HG03571 (cell line): Measurements from ENCODE around the gene RGL2.
A peak's percentile ranks its signal among the peaks of the same experiment; 100 is the strongest.
"Not testable (repeated sequence)": the region's sequence is repeated elsewhere in the genome, so short reads cannot be mapped to it uniquely, and the experiment has no call there.

Experiments used
- ATAC-seq: cut with Tn5 transposase; IDR thresholded peaks from one replicate; pipeline ENCODE4 v1.9.1; 2021; ENCODE audit not compliant: unreplicated experiment

RGL2 gene

DNA sequence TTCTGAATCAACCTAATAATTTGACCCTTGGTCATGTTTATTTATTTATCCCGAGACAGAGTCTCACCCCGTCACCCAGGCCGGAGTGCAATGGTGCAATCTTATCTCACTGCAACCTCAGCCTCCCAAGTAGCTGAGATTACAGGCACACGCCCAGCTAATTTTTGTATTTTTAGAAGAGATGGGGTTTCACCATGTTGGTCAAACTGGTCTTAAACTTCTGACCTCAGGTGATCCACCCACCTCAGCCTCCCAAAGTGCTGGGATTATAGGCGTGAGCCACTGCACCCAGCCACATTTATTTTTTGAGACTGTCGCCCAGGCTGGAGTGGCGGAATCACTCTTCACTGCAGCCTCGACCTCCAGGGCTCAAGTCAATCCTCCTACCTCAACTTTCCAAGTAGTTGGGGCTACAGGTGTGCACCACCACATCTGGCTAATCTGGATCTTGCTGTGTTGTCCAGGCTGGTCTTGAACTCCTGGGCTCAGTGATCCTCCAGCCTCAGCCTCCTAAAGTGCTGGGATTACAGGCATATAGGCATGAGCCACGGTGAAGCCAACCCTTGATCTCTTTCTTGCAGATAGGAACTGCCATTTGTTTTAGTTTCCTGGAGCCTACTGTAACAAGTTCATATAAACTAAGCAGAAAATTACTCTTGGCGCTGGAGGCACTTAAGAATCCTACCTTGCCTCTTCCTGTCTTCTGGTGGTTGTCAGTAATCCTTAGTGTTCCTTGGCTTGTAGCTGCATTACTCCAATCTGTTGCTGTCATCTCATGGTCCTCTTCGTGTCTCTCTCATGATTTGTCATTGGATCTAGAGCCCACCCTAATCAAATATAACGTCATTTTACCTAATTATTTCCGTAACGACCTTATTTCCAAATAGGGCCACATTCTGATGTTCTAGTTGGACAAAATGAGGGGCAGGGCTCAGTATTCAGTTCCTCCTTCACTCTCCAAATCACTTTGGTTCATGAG is 24.5 kb downstream of the RGL2 start:
- no peak for ATAC-seq

- no peak for ATAC-seq
These were observed 25.4 kb downstream of the RGL2 start for GRCh38 chr6:33273129-33273923.

- ATAC-seq = peak; percentile 6
These were observed 26.2 kb downstream of the RGL2 start for GRCh38 chr6:33272275-33273128.

DNA sequence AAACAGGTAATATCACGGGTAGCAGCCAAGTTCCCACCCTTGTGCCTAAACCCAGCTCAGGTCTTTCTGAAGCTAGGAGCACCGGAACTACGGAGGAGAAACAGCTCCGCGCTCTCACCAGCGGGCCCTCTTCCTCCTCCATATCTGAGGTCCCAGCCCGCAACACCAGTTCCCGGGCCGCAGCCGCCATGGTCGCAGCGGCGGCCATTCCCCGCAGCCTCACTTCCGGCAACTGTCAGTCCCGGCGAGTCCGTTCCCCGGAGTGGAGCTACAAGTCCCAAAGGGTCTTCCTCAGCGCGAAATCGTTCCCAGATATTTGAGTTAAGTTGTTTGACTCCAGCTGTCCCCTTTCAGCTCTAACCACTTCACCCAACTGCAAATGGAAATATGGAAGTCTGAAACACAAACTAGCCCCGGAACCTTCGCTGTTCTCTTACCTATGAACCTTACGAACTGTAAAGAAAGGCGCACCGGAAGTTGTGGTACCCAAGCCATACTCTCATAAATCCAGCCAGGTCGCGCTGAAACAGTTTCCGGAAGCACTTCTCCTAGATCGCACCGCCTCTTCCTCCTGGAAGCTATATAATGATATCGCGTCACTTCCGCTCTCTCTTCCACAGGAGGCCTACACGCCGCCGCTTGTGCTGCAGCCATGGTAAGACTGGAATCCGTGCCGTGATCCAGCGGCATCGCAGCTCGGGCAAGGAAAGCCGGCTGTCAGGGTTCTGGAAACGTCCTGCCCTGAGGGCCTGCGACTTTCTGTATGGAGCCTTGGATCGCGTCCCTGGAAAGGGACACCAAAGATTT is 27.1 kb downstream of the RGL2 start, which contains the start of the genes RPS18 and VPS52:
Gene RPS18, plus strand, starts transcription at position 608 of the 807 bp plus-strand sequence. Its CDS starts 45 bp downstream, at position 653.
Gene VPS52, minus strand, starts transcription at position 409 of the 807 bp plus-strand sequence. Its CDS starts 201 bp downstream, at position 208.
- ATAC-seq = peak; percentile 68

DNA sequence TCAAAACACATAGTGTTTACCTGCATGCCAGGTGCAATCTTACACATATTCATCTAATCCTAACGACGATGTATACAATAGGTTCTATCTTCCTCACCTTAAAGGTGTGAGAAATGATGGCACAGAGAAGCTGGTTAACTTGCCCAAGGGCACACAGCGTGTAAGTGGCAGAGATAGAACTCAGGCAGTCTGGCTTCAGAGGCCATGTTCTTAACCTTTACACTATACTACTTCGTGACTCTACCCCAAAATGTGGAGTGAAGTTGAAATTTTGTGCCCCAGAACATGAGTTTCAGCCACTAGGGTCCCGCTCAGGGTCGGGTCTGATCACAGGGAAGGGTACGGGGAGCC is 27.6 kb downstream of the RGL2 start:
- no peak for ATAC-seq

GRCh38 chr6:33264015-33264414 is 34.7 kb downstream of the RGL2 start:
- ATAC-seq = no peak

DNA sequence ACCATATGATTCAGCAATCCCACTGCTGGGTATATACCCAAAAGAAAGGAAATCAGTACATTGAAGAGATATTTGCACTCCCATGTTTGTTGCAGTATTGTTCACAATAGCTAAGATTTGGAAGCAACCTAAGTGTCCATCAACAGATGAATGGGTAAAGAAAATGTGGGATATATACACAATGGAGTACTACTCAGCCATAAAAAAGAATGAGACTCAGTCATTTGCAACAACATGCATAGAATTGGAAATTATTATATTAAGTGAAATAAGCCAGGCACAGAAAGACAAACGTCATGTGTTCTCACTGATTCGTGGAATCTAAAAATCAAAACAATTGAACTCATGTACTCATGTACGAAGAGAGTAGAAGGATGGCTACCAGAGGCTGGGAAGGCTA is 36.3 kb downstream of the RGL2 start:
- ATAC-seq = not testable (repeated sequence)

- ATAC-seq = no peak
These were observed 39.7 kb downstream of the RGL2 start for GRCh38 chr6:33259032-33259431.

DNA sequence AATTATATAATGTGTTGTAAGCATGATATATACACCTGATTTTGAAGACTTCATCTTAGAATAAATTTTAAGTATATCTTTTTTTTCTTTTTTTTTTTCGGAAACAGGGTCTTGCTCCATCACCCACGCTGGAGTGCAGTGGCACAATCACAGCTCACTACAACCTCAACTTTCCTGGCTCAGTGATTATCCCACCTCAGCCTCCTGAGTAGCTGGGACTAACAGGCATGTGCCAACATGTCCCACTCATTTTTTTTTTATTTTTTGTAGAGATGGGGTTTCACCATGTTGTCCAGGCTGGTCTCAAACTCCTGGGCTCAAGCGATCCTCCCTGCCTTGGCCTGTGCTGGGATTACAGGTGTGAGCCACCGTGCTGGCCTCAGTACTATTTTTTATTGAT is 44.2 kb downstream of the RGL2 start:
- ATAC-seq = no peak

DNA sequence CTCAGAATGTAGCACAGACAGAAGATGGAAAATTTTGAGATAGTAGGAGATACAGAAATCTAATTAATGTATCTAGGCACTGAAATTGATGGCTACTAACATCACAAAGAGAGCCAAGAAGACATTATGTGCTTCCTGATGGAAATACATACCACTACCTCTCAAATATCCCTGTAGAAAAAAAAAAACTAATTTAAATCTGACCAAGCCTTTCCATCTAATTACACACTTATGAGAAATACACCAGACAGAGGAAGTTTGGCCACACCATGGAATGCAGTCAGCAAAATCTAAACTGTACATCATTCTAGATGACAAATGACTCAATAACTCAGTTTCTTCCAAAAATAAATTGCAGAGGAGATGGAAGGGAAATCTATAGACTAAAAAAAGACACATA is 46.0 kb downstream of the RGL2 start:
- no peak for ATAC-seq

DNA sequence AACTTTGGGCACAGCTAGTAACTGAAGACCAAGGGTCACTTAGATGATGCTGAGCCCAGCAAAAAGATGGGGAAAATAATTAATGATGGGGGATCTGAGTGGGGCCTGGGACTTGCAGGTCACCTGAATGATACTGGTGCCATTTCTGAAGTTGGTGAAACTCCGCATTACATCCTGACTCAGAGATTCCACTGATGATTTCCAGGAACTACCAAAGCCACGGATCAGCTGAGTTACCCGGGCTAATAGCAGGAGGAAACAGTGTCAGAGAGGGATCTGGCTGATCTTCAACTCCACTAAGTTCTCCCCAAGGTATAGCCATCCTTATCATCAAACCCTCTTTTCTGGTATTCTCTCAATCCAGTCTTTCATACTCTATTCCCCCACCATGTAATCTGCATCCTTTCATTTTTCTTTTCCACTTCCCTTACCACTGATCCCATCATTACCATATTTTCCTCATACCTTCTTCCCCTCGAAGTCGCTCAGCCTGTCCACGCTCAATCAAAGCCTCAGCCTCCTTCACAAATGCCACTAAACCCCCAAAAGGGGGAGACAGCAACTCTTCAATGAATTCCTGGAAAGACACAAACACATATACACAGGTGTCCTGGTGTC is 47.2 kb downstream of the RGL2 start:
- no peak for ATAC-seq

DNA sequence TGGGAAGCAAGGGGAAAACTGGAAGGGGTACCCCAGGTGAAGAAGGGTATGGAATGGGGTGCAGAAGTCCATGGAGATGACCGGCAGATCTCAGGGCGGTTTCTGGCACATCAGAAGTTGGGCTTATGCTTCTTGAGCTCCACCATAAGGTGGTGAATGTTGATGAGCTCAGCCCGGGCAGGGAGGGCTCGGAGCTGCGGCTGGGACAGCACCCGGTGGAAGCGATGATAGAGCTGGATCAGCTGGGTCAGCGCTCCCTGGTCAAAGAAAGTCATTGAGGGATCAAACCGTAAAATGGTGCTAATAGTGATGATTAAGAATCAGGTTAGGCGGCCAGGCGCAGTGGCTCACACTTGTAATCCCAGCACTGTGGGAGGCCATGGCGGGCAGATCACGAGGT is 48.0 kb downstream of the RGL2 start:
- no peak for ATAC-seq

DNA sequence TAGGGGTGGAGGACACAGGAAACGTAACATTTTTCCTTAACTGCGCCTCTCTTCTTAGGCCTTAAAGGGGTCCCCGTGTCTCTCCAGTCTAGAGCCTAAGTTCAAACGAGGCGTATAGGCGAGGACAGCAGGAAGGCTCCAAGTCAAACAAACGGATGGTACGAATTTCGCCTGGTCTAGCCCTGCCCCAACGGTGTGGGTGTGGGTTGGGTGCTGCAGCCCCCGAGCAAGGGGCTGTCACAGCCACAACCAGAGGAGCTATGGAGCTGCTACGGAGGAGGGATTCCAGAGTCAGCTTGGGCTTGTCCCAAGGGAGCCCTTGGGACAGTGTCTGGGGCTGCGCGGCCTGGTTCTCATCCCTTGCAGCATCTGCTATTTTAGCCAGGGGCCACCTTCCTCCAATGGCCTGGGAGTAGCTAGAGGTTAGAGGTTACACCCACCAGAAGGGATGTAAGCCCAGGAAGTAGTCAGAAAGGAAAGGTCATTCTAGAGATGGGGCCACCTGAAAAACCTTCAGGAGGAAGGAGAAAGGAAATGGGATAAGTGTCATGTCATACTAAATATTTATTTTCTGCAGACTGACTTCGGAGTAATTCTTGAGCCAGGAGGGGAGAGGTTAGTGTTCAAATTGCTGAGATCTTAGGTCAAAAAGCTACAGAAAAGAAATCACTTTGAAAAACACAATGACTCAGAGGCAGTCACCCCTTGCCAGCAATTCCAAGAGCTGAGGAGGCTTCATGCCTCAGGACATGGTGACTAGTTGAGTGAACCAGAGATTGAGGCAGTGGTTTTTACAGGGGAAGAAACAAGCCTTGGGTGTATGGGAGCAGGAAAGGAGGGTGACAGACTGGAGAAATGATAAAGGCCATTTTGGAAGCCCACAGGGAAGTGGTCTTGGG is 48.8 kb downstream of the RGL2 start:
- ATAC-seq = no peak

- peak; percentile 84 for ATAC-seq
These were observed 49.6 kb downstream of the RGL2 start for GRCh38 chr6:33248932-33249731.

DNA sequence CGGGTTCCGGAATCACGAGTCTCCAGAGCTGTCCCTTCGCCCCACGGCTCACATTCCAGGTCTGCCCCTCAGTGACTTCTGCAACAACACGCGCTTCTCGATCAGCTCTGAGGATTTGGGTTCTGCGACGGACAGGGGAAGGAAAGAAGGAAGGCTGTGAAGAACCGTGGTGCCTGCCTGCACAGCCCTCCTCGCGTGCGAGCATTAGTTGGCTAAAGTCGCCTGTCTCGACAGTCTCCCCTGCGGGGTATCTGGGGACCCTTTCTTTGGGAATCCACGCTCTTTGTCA is 50.2 kb downstream of the RGL2 start:
- no peak for ATAC-seq

DNA sequence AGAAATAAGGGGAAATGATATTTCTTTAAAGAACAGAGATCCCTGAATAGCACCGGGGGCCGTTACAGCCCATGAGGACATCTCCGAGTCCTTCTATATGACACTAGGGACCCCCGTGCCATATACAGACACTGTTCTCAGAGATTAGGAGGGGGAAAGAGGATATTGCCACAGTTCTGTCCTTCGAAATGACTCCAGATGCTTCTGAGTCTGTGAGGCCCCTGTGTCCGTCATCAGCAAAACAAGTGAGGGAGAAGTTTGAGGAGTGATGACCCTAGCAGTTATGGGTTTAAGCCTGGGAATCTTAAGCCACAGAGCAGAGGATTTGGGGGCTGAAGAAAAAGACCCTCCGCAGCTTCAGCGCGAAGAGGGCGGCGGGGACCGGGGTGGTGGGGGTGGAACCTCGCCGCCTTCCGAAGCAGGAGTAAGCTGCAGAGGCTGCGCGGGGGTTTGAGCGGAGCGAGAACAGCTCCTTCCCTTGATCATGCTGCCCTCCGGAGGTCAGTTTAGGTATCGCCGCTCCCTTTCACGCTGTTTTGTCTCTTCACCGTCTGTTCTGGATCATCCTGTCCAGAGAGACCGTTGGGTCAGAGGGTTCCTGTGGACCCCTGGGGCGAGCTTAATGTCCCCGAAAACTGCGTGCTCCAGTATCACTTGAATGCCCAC is 50.6 kb downstream of the RGL2 start:
- peak; percentile 46 for ATAC-seq

DNA sequence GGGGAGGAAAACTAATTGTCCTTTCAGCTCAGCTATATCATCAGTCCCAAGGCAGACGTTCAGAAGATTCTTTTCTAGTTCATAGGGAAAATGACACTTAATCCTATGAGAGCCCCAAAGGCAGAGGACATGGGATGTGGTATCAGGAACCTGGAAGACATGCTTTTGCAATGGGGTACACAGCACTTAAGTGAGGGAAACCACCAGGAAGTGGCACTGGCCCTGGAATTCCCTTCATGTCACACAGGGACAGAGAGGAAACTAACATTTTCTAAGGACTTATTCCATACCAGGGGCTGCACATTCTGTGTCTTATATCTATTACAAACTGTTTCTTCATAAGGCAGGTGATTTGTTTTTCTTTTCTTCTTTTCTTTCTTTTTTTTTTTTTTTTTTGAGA is 55.3 kb downstream of the RGL2 start:
- no peak for ATAC-seq
